Duodenal mucosa (tissue), 2 donors: ENCODE measurements around the gene SCUBE2.

Source experiments
- H3K27ac ChIP-seq: one replicate; pipeline ENCODE4 v1.7.0; 2013; ENCODE audit warnings: low read depth, low read length
- H3K27me3 ChIP-seq, 2 donors: one replicate each; pipeline ENCODE4 v1.7.0; 2013; ENCODE audit warnings: low read length in 2 of 2, control low read depth in 1 of 2; ENCODE audit not compliant: insufficient read depth in 2 of 2, control insufficient read depth in 1 of 2
- H3K36me3 ChIP-seq, 2 donors: one replicate each; pipeline ENCODE4 v1.7.0; 2013; ENCODE audit warnings: low read length in 2 of 2, control low read depth in 1 of 2; ENCODE audit not compliant: insufficient read depth in 2 of 2, control insufficient read depth in 1 of 2
- H3K4me1 ChIP-seq, 2 donors: one replicate each; pipeline ENCODE4 v1.7.0; 2013; ENCODE audit warnings: low read length in 2 of 2, control low read depth in 1 of 2; ENCODE audit not compliant: insufficient read depth in 2 of 2, control insufficient read depth in 1 of 2
- H3K4me3 ChIP-seq, 2 donors: one replicate each; pipeline ENCODE4 v1.7.0; 2013; ENCODE audit warnings: low read length in 2 of 2, low read depth in 1 of 2
- H3K9ac ChIP-seq, 2 donors: one replicate each; pipeline ENCODE4 v1.7.0; 2013; ENCODE audit warnings: low read length in 2 of 2, low read depth in 1 of 2
- H3K9me3 ChIP-seq, 2 donors: one replicate each; pipeline ENCODE4 v1.7.0; 2013; ENCODE audit warnings: low read length in 2 of 2, control low read depth in 1 of 2; ENCODE audit not compliant: control insufficient read depth in 1 of 2

SCUBE2 gene

DNA sequence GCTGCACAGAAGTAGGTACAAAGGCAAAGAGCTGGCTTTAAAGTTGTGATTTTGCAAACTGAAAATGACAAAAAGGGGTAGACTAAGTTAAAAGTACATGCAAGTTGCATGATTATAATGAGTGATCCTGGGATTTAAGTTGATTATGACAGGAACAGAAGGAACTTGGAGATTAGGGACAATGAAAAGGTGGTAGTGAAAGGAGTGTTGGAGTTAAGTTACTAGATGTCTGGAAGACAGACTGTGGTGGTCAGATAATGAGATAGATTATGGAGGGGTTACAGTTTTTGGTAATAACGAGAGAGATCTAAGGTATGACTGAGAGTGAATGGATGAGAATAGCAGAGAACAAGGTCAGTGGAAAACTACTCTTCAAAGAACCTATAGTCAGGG is 119.5 kb downstream of the SCUBE2 start:
- no peaks in the 10 kb centered on the region for H3K4me1 ChIP-seq
- no peak overlapping the region for H3K4me3 ChIP-seq
- H3K9ac ChIP-seq = no peak overlapping the region
- H3K27me3 ChIP-seq = no peaks in the 10 kb centered on the region
- H3K27ac ChIP-seq = no peak overlapping the region
- H3K36me3 ChIP-seq = no peaks in the 10 kb centered on the region
- H3K9me3 ChIP-seq = no peaks in the 10 kb centered on the region

DNA sequence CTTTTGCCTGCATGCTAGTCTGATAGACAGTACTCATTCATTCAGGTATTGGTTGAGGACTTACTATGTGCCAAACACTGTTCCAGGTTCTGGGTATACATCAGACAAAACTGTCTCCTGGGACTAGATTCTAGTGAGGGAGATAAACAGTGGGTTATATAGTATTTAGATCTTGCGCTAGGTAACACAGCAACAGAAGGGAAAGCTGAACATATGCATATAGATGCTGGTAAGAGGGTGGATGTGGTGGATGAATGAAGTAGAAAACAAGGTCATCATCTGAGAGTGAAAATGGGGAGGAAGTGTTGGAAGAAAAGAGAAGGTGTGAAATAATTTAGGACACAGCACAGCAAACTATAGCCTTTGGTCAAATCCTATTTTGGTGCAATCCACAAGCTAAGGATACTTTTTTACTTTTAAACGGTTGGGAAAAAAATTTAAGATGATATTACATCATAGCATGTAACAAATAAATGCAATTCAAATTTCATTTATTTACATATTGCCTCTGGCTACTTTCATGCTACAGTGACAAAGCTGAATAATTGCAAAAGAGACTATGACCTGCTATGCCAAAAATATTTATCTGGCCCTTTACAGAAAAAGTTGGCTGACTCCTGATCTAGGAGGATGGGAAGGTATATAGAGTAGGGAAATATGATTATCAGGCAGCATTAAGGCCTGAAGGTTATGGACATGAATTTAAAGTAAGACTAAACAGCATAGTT is 120.0 kb downstream of the SCUBE2 start:
- Histone ChIP-seq H3K9ac (no peak overlapping the region), H3K27ac (no peak overlapping the region), H3K4me1 (no peaks in the 10 kb centered on the region), H3K36me3 (no peaks in the 10 kb centered on the region), H3K4me3 (no peak overlapping the region), H3K27me3 (no peaks in the 10 kb centered on the region), H3K9me3 (no peaks in the 10 kb centered on the region)
